Ureter (tissue), 1 donor: ENCODE measurements around the gene PLXNA4. TPM values are rescaled to one million over a fixed set of nuclear protein-coding genes. Genes with fewer than 3 reads are reported as not detected.
"Not testable (repeated sequence)": the region's sequence is repeated elsewhere in the genome, so short reads cannot be mapped to it uniquely, and the experiment has no call there.

Source experiments
- DNase-seq: peaks from one replicate; pipeline ENCODE4 v3.0.0-alpha.2; 2020; ENCODE audit warnings: low spot score
- total RNA-seq: library from RNA; stranded (reverse); gene quantifications from one replicate; pipeline ENCODE4 v1.2.4, GENCODE V29; 2023
- donor health status: DM: yes; HTN: yes; CAD: no.

The PLXNA4 gene
- total RNA-seq, 1 donor from 2014 or later = 7.6 TPM

GRCh38 chr7:132392713-132393112, 183.6 kb downstream of the PLXNA4 start:
- DNase-seq = no peak

- no peak for DNase-seq
Measured at GRCh38 chr7:132390705-132391104, 185.6 kb downstream of the PLXNA4 start.

GRCh38 chr7:132390049-132390448, 186.2 kb downstream of the PLXNA4 start:
- not testable (repeated sequence) for DNase-seq

GRCh38 chr7:132388688-132389087, 187.6 kb downstream of the PLXNA4 start:
- no peak for DNase-seq

GRCh38 chr7:132387596-132387995, 188.7 kb downstream of the PLXNA4 start:
- no peak for DNase-seq

- peak; percentile 69 for DNase-seq
Measured at GRCh38 chr7:132386201-132386681, 190.0 kb downstream of the PLXNA4 start.

GRCh38 chr7:132383962-132384361, 192.3 kb downstream of the PLXNA4 start:
- no peak for DNase-seq

- DNase-seq = no peak
Measured at GRCh38 chr7:132381742-132382472, 194.4 kb downstream of the PLXNA4 start.

GRCh38 chr7:132380059-132380458, 196.2 kb downstream of the PLXNA4 start:
- DNase-seq = no peak

GRCh38 chr7:132379292-132379691, 197.0 kb downstream of the PLXNA4 start:
- DNase-seq = no peak

GRCh38 chr7:132377703-132378584, 198.3 kb downstream of the PLXNA4 start:
- DNase-seq = no peak

GRCh38 chr7:132377015-132377414, 199.3 kb downstream of the PLXNA4 start:
- DNase-seq = no peak

GRCh38 chr7:132376361-132377013, 199.8 kb downstream of the PLXNA4 start:
- DNase-seq = no peak

- no peak for DNase-seq
Measured at GRCh38 chr7:132373879-132374278, 202.4 kb downstream of the PLXNA4 start.

GRCh38 chr7:132373041-132373440, 203.2 kb downstream of the PLXNA4 start:
- no peak for DNase-seq

- DNase-seq = no peak
Measured at GRCh38 chr7:132371948-132372347, 204.3 kb downstream of the PLXNA4 start.

- DNase-seq = no peak
Measured at GRCh38 chr7:132368246-132368900, 207.9 kb downstream of the PLXNA4 start.

- no peak for DNase-seq
Measured at GRCh38 chr7:132367795-132368194, 208.5 kb downstream of the PLXNA4 start.

GRCh38 chr7:132367004-132367403, 209.3 kb downstream of the PLXNA4 start:
- DNase-seq = no peak

GRCh38 chr7:132364226-132364625, 212.0 kb downstream of the PLXNA4 start:
- DNase-seq = no peak

- DNase-seq = no peak
Measured at GRCh38 chr7:132362059-132362458, 214.2 kb downstream of the PLXNA4 start.

- DNase-seq = no peak
Measured at GRCh38 chr7:132361146-132361545, 215.1 kb downstream of the PLXNA4 start.
